Vagina (tissue), 2 donors: ENCODE measurements around the gene ANKRD10.

Experiments
- CTCF ChIP-seq, 3 experiments: fragments of 450-650 bp in 2 of 3; fragments of 200-600 bp in 1 of 3; sonication (generic) in 1 of 3; IDR thresholded peaks; one replicate each; pipeline ENCODE4 v1.5.1; 2017 to 2019; ENCODE audit warnings: antibody characterized with exemption in 3 of 3, mild to moderate bottlenecking in 2 of 3, moderate library complexity in 2 of 3
- POLR2A ChIP-seq, 2 donors: fragments of 450-650 bp; IDR thresholded peaks; one replicate each; pipeline ENCODE4 v1.6.1; 2017; ENCODE audit warnings: antibody characterized with exemption in 2 of 2, mild to moderate bottlenecking in 2 of 2, moderate library complexity in 2 of 2
- POLR2AphosphoS5 ChIP-seq, 2 donors: sonication (generic); formaldehyde crosslinking; IDR thresholded peaks; one replicate each; pipeline ENCODE4 v1.9.0; 2017; ENCODE audit warnings: antibody characterized with exemption in 2 of 2, mild to moderate bottlenecking in 2 of 2, low read depth in 1 of 2; ENCODE audit not compliant: insufficient read depth in 1 of 2

- TF ChIP-seq CTCF (IDR thresholded peaks at IDR 0.05) (no peak), POLR2AphosphoS5 (IDR thresholded peaks at IDR 0.05; ENCODE audit: insufficient read depth in 1 of 2, low read depth in 1 of 2) (no peak), POLR2A (IDR thresholded peaks at IDR 0.05) (no peak)
Measured at GRCh38 chr13:110894086-110894485, 20.8 kb downstream of the ANKRD10 start.
